Raji (cell line): ENCODE data around the gene HIP1R.
A peak's percentile ranks its signal among the peaks of the same experiment; 100 is the strongest.

Experiments
- POLR2A ChIP-seq: IDR thresholded peaks from 2 replicates; pipeline ENCODE4 v1.6.1; 2011; ENCODE audit warnings: low read depth, low read length, control low read depth; ENCODE audit not compliant: insufficient read depth

The HIP1R gene, protein sequence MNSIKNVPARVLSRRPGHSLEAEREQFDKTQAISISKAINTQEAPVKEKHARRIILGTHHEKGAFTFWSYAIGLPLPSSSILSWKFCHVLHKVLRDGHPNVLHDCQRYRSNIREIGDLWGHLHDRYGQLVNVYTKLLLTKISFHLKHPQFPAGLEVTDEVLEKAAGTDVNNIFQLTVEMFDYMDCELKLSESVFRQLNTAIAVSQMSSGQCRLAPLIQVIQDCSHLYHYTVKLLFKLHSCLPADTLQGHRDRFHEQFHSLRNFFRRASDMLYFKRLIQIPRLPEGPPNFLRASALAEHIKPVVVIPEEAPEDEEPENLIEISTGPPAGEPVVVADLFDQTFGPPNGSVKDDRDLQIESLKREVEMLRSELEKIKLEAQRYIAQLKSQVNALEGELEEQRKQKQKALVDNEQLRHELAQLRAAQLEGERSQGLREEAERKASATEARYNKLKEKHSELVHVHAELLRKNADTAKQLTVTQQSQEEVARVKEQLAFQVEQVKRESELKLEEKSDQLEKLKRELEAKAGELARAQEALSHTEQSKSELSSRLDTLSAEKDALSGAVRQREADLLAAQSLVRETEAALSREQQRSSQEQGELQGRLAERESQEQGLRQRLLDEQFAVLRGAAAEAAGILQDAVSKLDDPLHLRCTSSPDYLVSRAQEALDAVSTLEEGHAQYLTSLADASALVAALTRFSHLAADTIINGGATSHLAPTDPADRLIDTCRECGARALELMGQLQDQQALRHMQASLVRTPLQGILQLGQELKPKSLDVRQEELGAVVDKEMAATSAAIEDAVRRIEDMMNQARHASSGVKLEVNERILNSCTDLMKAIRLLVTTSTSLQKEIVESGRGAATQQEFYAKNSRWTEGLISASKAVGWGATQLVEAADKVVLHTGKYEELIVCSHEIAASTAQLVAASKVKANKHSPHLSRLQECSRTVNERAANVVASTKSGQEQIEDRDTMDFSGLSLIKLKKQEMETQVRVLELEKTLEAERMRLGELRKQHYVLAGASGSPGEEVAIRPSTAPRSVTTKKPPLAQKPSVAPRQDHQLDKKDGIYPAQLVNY

GRCh38 chr12:122834921-122835749 lies at the start of gene HIP1R:
Gene HIP1R (plus strand): TSS chr12:122835457. CDS start chr12:122835551, 94 bp downstream.
- peak; percentile 69 for TF ChIP-seq POLR2A

GRCh38 chr12:122785503-122785902 lies 49.8 kb upstream of the HIP1R start:
- no peak for TF ChIP-seq POLR2A

GRCh38 chr12:122788387-122788786 lies 46.9 kb upstream of the HIP1R start:
- no peak for TF ChIP-seq POLR2A

DNA sequence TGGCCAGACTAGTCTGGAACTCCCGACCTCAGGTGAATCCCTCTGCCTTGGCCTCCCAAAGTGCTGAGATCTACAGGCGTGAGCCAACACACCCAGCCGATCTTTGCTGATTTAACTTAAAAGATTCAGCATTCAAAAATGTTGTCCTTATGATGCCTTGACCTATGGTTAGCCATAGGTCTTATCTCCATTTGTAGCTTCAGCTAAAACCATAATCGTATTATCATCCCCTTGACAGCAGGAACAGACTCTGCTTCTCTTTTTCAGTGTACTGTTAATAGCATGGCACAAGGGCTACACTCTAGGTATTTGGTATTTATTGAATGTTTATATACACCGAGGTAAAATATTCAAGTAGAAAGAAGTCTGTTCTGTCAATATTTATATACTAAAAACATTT lies 45.6 kb upstream of the HIP1R start:
- TF ChIP-seq POLR2A: no peak

- TF ChIP-seq POLR2A: no peak
These were observed 44.7 kb upstream of the HIP1R start for GRCh38 chr12:122790393-122791075.

- TF ChIP-seq POLR2A: no peak
These were observed 41.6 kb upstream of the HIP1R start for GRCh38 chr12:122793685-122794106.

GRCh38 chr12:122795807-122796206 lies 39.5 kb upstream of the HIP1R start:
- TF ChIP-seq POLR2A: no peak

DNA sequence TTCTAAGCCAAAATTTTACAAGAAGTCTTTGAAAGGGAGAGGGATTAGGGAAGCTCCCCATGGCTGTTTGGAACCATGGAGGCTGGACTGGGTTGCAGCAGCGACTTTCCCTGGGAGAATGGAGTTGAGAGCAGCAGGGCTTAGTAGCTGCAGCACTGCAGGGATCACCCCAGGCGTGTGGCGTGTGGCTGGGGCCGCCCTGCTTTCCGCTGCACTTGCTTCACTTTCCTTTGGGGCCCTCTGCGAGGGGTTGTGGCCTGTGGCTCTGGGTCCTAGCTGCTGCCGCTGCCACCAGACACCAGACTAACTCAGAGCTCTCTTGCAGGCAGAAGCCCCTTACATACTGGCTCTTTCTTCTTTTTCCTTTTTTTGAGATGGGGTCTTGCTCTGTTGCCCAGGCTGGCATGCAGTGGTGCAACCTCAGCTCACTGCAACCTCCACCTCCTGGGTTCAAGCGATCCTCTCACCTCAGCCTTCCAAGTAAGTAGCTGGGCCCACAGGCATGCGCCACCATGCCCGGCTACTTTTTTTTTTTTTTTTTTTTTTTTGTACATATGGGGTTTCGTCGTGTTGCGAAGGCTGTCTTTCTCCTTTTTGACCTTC lies 35.5 kb upstream of the HIP1R start:
- no peak for TF ChIP-seq POLR2A

- no peak for TF ChIP-seq POLR2A
These were observed 31.3 kb upstream of the HIP1R start for GRCh38 chr12:122803937-122804336.

GRCh38 chr12:122807651-122808050 lies 27.6 kb upstream of the HIP1R start:
- TF ChIP-seq POLR2A: no peak

GRCh38 chr12:122811777-122812176 lies 23.5 kb upstream of the HIP1R start:
- no peak for TF ChIP-seq POLR2A

- TF ChIP-seq POLR2A: no peak
These were observed 21.9 kb upstream of the HIP1R start for GRCh38 chr12:122813310-122813713.

DNA sequence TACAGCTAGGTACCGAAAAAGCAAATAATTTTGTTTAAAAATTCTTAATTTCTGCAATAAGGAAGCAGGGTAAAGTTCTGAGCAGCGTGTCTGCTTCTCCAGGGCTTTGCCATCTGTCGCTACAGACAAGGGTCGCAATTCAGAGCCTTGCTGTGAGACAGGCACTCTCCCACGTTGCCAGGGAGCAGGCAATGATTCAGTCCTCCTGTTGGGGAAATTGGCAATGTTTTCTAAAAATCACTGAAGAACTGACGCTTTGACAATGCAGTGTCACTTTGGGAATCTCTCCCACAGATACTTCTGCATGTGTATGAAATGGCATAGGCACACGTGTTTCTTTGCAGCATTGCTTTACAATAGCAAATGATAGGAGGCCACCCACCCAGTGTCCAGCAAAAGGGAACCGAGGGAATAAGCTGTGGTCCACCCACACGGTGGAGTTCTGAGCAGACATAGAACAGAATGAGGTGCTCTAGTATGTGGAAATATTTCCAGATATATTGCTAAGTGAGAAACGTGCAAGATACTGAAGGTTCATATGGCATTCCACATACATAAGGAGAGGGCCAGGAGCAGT lies 16.0 kb upstream of the HIP1R start:
- no peak for TF ChIP-seq POLR2A
